Naive thymus-derived CD4-positive, alpha-beta T cell (primary cell): Measurements from ENCODE around the gene ARHGDIA. TPM values are rescaled to one million over a fixed set of nuclear protein-coding genes. Genes with fewer than 3 reads are reported as not detected.
A peak's percentile ranks its signal among the peaks of the same experiment; 100 is the strongest.

Experiments used
- ATAC-seq: fragments of 150-1000 bp; cut with Tn5 transposase; 2 replicates; pipeline ENCODE4 v1.10.0; 2021; ENCODE audit warnings: mild to moderate bottlenecking, moderate library complexity
- CTCF ChIA-PET: fragments of 350-600 bp; sonication (Branson Sonifier 250); formaldehyde crosslinking; loops from one replicate; lab custom pipeline; 2021; ENCODE audit warnings: antibody characterized with exemption; lab: Charles Lee
- POLR2A ChIA-PET: fragments of 350-600 bp; sonication (Branson Sonifier 250); formaldehyde crosslinking; loops from one replicate; lab custom pipeline; 2021; ENCODE audit warnings: antibody characterized with exemption, inconsistent platforms; lab: Charles Lee
- DNase-seq, 9 donors: peaks; one replicate each; pipeline versions ENCODE4 v3.0.0 to v3.0.0-alpha.2; 2020 to 2022; ENCODE audit warnings: mixed read lengths in 1 of 9
- H3K27ac ChIP-seq: one replicate; pipeline ENCODE4 v1.7.0; 2013; ENCODE audit warnings: mild to moderate bottlenecking, low read depth, low read length, moderate library complexity
- H3K27me3 ChIP-seq, 2 donors: one replicate each; pipeline ENCODE4 v1.7.0; 2013; ENCODE audit warnings: low read length in 2 of 2, mild to moderate bottlenecking in 2 of 2, moderate library complexity in 2 of 2; ENCODE audit not compliant: control insufficient read depth in 2 of 2, insufficient read depth in 2 of 2
- H3K36me3 ChIP-seq, 3 experiments: 1 replicate in 2 of 3; 2 replicates in 1 of 3; pipeline ENCODE4 v1.7.0; 2013; ENCODE audit warnings: low read length in 3 of 3, mild to moderate bottlenecking in 3 of 3, moderate library complexity in 1 of 3; ENCODE audit not compliant: insufficient read depth in 3 of 3, control insufficient read depth in 2 of 3
- H3K4me1 ChIP-seq, 2 donors: one replicate each; pipeline ENCODE4 v1.7.0; 2013; ENCODE audit warnings: low read length in 2 of 2, mild to moderate bottlenecking in 2 of 2, moderate library complexity in 1 of 2; ENCODE audit not compliant: control insufficient read depth in 2 of 2, insufficient read depth in 2 of 2
- H3K4me3 ChIP-seq: 2 replicates; pipeline ENCODE4 v1.7.0; 2013; ENCODE audit warnings: mild to moderate bottlenecking, low read length
- H3K9me3 ChIP-seq, 3 experiments: 1 replicate in 2 of 3; 2 replicates in 1 of 3; pipeline ENCODE4 v1.7.0; 2013; ENCODE audit warnings: low read length in 3 of 3; ENCODE audit not compliant: control insufficient read depth in 2 of 3
- H3K27ac Mint-ChIP-seq, 9 donors: one replicate each; pipeline ENCODE4 v1.8.0; 2020 to 2022; ENCODE audit warnings: mixed read lengths in 9 of 9, mild to moderate bottlenecking in 8 of 9, moderate library complexity in 5 of 9, inconsistent platforms in 2 of 9
- H3K27me3 Mint-ChIP-seq, 5 donors: one replicate each; pipeline ENCODE4 v1.8.0; 2021 to 2022; ENCODE audit warnings: mixed read lengths in 5 of 5, mild to moderate bottlenecking in 1 of 5
- H3K36me3 Mint-ChIP-seq, 5 donors: one replicate each; pipeline ENCODE4 v1.8.0; 2020 to 2022; ENCODE audit warnings: mixed read lengths in 5 of 5, mild to moderate bottlenecking in 3 of 5, inconsistent platforms in 1 of 5
- H3K4me1 Mint-ChIP-seq, 7 donors: one replicate each; pipeline ENCODE4 v1.8.0; 2020 to 2022; ENCODE audit warnings: mixed read lengths in 7 of 7, mild to moderate bottlenecking in 3 of 7, inconsistent platforms in 1 of 7
- H3K4me3 Mint-ChIP-seq, 10 donors: one replicate each; pipeline ENCODE4 v1.8.0; 2020 to 2022; ENCODE audit warnings: mild to moderate bottlenecking in 10 of 10, mixed read lengths in 10 of 10, moderate library complexity in 6 of 10, inconsistent platforms in 2 of 10
- H3K9me3 Mint-ChIP-seq, 11 donors: one replicate each; pipeline ENCODE4 v1.8.0; 2020 to 2022; ENCODE audit warnings: mixed read lengths in 11 of 11, mild to moderate bottlenecking in 4 of 11, inconsistent platforms in 1 of 11, moderate library complexity in 1 of 11
- intact Hi-C, 2 donors: fragments of 100-400 bp; cut with micrococcal nuclease; formaldehyde crosslinking; loops; one replicate each; pipeline ENCODE4 v1.15.1; 2023
- polyA plus RNA-seq, 2 donors: library from polyadenylated mRNA; unstranded; fragments of 300-500 nt; fragmentation: Illumina TruSeq; gene quantifications; one replicate each; pipeline ENCODE4 v1.2.3, GENCODE V29; 2021
- total RNA-seq, 6 experiments: library from RNA in 5 of 6; stranded (reverse) in 5 of 6; gene quantifications; 1 replicate in 5 of 6; 2 replicates in 1 of 6; pipeline ENCODE4 v1.2.3 and lab custom pipeline; 2021 to 2026

Gene ARHGDIA
- total and polyA plus RNA-seq, 7 experiments from 2014 or later: 66.5 to 671 (median 339) TPM

GRCh38 chr17:81871387-81872230 is 472 bp upstream of the ARHGDIA start:
- Histone ChIP-seq H3K4me3 (peak overlapping the region; percentile 93), H3K36me3 (peaks cover 8 to 21% (median 12%) of the 10 kb centered on the region in 3 experiments), H3K27ac (peak overlapping the region; percentile 98), H3K27me3 (no peaks in the 10 kb centered on the region), H3K4me1 (peaks cover 25 to 28% of the 10 kb centered on the region in 2 donors), H3K9me3 (no peaks in the 10 kb centered on the region)
- Mint-ChIP-seq H3K4me1 (peaks cover 11 to 43% (median 41%) of the 10 kb centered on the region in 7 donors), H3K36me3 (peaks cover 0 to 16% (median 0%) of the 10 kb centered on the region in 5 donors), H3K9me3 (peaks cover 0 to 2% (median 0%) of the 10 kb centered on the region in 11 donors), H3K27me3 (no peaks in the 10 kb centered on the region), H3K4me3 (peak overlapping the region; percentile 82 to 91 (median 86)), H3K27ac (peak overlapping the region; percentile 88 to 97 (median 95))
- ChIA-PET POLR2A (interaction anchor here (0.6 to 4.5 kb wide), 16 partner anchors 9 to 648 kb away, joined by 3 to 62 read pairs (median 5); partner anchors contain the start of genes ALYREF, ANAPC11, MCRIP1 and P4HB), CTCF (no interaction called here)
- intact Hi-C loops: loop anchor here (1.0 to 5.0 kb wide), 6 partner anchors 11 to 152 kb away; partner anchors contain the start of genes ALYREF (in 2 of the 2), ANAPC11 (in 2 of the 2), MAFG (in 2 of the 2) and LRRC45 (in 1 of the 2)
- peak; percentile 45 for ATAC-seq
- peak; percentile 93 to 99 (median 97) for DNase-seq

- CTCF ChIA-PET: interaction anchor here (0.6 kb wide), 1 partner anchor 327 kb away, joined by 3 read pairs; no protein-coding TSS in a partner anchor
Measured at GRCh38 chr17:81870131-81870980, 781 bp downstream of the ARHGDIA start.

GRCh38 chr17:81869221-81870130 is 1.7 kb downstream of the ARHGDIA start:
- peaks cover 11 to 43% (median 39%) of the 10 kb centered on the region in 7 donors for H3K4me1 Mint-ChIP-seq

More at GRCh38 chr17:81870131-81870980, 781 bp downstream of the ARHGDIA start:
- peaks cover 25 to 28% of the 10 kb centered on the region in 2 donors for H3K4me1 ChIP-seq
- peak overlapping the region; percentile 79 to 92 (median 84) for H3K4me3 Mint-ChIP-seq
- peak overlapping the region; percentile 93 for H3K27ac ChIP-seq
- ATAC-seq (peak; percentile 26), DNase-seq (peak in 6 of 9 donors; percentile 29 to 61 (median 49))
- peak overlapping the region; percentile 91 for H3K4me3 ChIP-seq
- H3K36me3 Mint-ChIP-seq: peaks cover 0 to 16% (median 0%) of the 10 kb centered on the region in 5 donors
- no peaks in the 10 kb centered on the region for H3K27me3 Mint-ChIP-seq
- peaks cover 0 to 2% (median 0%) of the 10 kb centered on the region in 11 donors for H3K9me3 Mint-ChIP-seq
- H3K9me3 ChIP-seq: no peaks in the 10 kb centered on the region
- no peaks in the 10 kb centered on the region for H3K27me3 ChIP-seq
- POLR2A ChIA-PET: interaction anchor here (0.6 to 4.5 kb wide), 16 partner anchors 8 to 355 kb away, joined by 3 to 62 read pairs (median 4); partner anchors contain the start of genes ARL16, HGS, MAFG and MCRIP1
- H3K36me3 ChIP-seq: peaks cover 8 to 21% (median 12%) of the 10 kb centered on the region in 3 experiments
- H3K27ac Mint-ChIP-seq: peak overlapping the region; percentile 70 to 93 (median 90)
- peaks cover 11 to 46% (median 41%) of the 10 kb centered on the region in 7 donors for H3K4me1 Mint-ChIP-seq
- intact Hi-C loops: loop anchor here (1.0 to 5.0 kb wide), 2 partner anchors 9 to 57 kb away; partner anchors contain the start of gene MAFG (in 2 of the 2)

GRCh38 chr17:81868674-81869220 is 2.4 kb downstream of the ARHGDIA start:
- peaks cover 8 to 25% (median 12%) of the 10 kb centered on the region in 3 experiments for H3K36me3 ChIP-seq
- H3K4me3 ChIP-seq: no peak overlapping the region
- H3K27ac ChIP-seq: peak overlapping the region; percentile 93
- intact Hi-C loops: loop anchor here in 1 of 2 donors (10.0 kb wide), 2 partner anchors 426 to 1414 kb away; no protein-coding TSS in a partner anchor
- Mint-ChIP-seq H3K4me3 (peak overlapping the region in 6 of 10 donors; percentile 11 to 64 (median 33)), H3K36me3 (peaks cover 0 to 14% (median 0%) of the 10 kb centered on the region in 5 donors), H3K27ac (peak overlapping the region in 5 of 9 donors; percentile 9 to 63 (median 48)), H3K4me1 (peaks cover 12 to 40% (median 35%) of the 10 kb centered on the region in 7 donors), H3K9me3 (peaks cover 0 to 2% (median 0%) of the 10 kb centered on the region in 11 donors), H3K27me3 (no peaks in the 10 kb centered on the region)
- no peaks in the 10 kb centered on the region for H3K27me3 ChIP-seq
- ChIA-PET CTCF (no interaction called here), POLR2A (interaction anchor here (1.3 to 4.5 kb wide), 5 partner anchors 7 to 156 kb away, joined by 4 to 62 read pairs (median 15); partner anchors contain the start of genes MAFG and P4HB)
- no peak for ATAC-seq
- H3K9me3 ChIP-seq: no peaks in the 10 kb centered on the region
- DNase-seq: no peak
- peaks cover 25% of the 10 kb centered on the region in 2 donors for H3K4me1 ChIP-seq

More at GRCh38 chr17:81869221-81870130, 1.7 kb downstream of the ARHGDIA start:
- Histone ChIP-seq H3K4me1 (peaks cover 25 to 28% of the 10 kb centered on the region in 2 donors), H3K4me3 (peak overlapping the region; percentile 91), H3K27ac (peak overlapping the region; percentile 93), H3K36me3 (peaks cover 8 to 21% (median 12%) of the 10 kb centered on the region in 3 experiments), H3K27me3 (no peaks in the 10 kb centered on the region), H3K9me3 (no peaks in the 10 kb centered on the region)
- ATAC-seq: no peak
- ChIA-PET POLR2A (interaction anchor here (0.6 to 4.5 kb wide), 16 partner anchors 7 to 354 kb away, joined by 3 to 62 read pairs (median 4); partner anchors contain the start of genes ARL16, HGS, MAFG and MCRIP1), CTCF (interaction anchor here (0.6 kb wide), 1 partner anchor 326 kb away, joined by 3 read pairs; no protein-coding TSS in a partner anchor)
- intact Hi-C loops: loop anchor here (1.0 to 10.0 kb wide), 4 partner anchors 8 to 1415 kb away; partner anchors contain the start of gene MAFG (in 2 of the 2)
- Mint-ChIP-seq H3K9me3 (peaks cover 0 to 2% (median 0%) of the 10 kb centered on the region in 11 donors), H3K4me3 (peak overlapping the region; percentile 79 to 92 (median 84)), H3K27ac (peak overlapping the region; percentile 70 to 93 (median 90)), H3K27me3 (no peaks in the 10 kb centered on the region), H3K36me3 (peaks cover 0 to 14% (median 0%) of the 10 kb centered on the region in 5 donors)
- DNase-seq: peak in 5 of 9 donors; percentile 34 to 67 (median 46)
